Hematopoietic multipotent progenitor cell treated with erythropoietin and hydrocortisone succinate and interleukin-3 and kit ligand, for 15 days (in vitro differentiated cells): ENCODE measurements around the gene CCDC150.
"Not testable (repeated sequence)": the region's sequence is repeated elsewhere in the genome, so short reads cannot be mapped to it uniquely, and the experiment has no call there.

Experiments used
- DNase-seq: peaks from one replicate; pipeline ENCODE4 v3.0.0-alpha.2; 2015; ENCODE audit warnings: low spot score

The CCDC150 gene

DNA sequence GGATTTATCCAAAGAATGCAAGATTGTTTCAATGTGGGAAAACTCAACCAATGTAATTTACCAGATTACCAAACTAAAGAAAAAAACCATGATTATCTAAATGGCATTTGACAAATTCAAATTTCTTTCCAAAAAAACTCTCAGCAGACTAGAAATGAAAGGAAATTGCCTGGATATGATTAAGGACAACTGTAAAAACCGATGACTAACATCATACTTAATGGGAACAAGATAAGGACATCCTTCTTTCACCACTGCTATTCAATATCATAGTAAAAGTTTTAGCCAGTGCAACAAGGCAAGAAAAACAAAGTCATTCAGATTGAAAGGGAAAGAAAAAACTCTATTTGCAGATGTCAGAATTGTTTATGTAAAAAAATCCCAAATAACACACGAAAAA, 4.4 kb upstream of the CCDC150 start:
- no peak for DNase-seq

DNA sequence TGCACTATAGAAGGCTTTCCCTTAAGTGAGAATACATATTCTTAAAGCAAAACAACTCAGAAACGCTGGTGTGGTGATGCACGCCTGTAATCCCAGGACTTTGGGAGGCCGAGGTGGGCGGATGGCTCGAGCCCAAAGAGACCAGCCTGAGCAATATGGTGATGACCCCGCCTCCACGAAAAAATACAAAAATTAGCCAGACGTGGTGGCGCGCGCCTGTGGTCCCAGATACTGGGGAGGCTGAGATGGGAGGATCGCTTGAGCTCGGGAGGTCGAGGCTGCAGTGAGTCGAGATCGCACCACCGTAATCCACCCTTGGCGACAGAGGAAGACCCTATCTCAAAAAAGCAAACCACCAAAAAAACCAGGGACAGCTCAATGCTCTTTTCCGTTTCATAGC, 750 bp upstream of the CCDC150 start:
- no peak for DNase-seq

DNA sequence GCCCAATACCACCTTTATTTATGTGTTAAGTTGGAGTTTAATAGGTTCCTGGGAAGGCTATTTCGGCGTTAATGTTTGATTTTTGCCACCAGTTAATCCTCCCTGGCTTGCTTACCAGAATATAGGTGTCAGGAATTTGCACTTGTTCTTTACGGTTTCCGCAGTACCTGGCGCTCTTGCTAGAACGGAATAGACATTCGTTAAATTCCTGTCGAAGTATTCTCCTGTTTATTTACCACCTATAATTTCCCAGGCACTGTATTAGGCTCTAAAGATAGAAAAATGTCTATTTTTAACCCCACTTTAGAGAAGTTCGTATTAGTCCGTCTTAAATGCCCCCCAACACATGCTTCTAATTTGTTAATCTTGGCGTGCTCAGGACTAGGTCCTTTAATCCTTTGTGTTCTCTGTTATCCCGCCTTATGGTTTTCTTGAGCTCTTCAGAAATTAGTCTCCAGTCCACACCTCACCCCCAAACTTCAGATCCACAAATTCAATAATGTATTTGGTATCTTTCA, 575 bp downstream of the CCDC150 start:
- no peak for DNase-seq

DNA sequence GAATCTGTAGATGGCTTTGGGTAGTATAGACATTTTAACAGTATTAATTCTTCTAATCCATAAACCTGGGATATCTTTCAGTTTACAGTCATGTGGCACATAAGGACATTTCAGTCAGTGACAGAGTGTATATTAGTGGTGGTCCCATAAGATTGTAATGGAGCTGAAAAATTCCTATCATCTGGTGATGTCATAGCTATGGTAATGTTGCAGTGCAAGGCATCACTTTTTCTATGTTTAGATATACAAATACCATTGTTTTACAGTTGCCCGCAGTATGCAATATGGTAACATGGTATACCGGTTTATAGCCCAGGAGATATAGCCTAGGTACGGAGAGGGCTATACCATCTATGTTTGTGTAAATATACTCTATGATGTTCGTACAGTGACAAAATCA, 9.7 kb downstream of the CCDC150 start:
- DNase-seq, result no peak

DNA sequence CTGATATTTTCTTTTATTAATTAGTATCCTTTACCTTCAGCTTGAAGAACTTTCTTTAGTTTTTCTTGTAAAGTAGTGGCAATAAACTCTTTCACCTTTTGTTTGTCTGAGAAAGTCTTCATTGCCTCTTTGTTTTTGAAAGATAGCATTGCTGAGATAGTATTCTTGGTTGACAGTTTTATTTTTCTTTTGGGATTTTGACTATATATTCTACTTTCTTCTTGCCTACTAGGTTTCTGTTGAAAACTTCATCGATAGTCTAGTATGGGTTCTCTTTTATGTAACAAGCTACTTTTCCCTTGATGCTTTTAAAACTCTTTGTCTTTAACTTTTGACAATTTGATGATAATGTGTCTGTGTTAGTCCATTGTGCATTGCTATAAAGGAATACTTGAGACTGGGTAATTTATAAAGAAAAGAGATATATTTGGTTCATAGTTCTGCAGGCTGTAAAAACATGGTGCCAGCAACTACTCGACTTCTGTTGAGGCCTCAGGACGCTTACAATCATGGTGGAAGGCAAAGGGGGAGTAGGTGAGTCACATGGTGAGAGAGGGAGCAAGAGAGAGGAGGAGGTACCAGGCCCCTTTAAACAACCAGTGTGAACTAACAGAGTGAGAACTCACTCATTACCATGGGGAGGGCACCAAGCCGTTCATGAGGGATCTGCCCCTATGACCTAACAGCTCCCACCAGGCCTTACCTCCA, 12.0 kb downstream of the CCDC150 start:
- DNase-seq, result no peak

DNA sequence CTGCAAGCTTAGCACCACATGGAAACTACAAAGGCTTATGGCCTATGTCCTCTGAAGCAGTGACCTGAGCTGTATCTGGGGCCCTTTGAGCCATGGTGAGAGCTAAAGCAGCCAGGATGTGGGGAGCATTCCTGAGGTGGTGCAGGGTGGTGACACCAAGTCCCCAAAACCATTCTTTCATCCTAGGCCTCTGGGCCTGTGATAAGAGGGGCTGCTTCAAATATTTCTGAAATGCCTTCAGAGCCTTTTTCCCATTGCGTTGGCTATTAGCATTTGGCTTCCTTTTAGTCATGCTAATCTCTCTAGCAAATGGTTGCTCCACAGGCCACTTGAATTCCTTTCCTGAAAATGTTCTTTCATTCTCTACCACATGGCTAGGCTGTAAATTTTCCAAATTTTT, 13.4 kb downstream of the CCDC150 start:
- no peak for DNase-seq

DNA sequence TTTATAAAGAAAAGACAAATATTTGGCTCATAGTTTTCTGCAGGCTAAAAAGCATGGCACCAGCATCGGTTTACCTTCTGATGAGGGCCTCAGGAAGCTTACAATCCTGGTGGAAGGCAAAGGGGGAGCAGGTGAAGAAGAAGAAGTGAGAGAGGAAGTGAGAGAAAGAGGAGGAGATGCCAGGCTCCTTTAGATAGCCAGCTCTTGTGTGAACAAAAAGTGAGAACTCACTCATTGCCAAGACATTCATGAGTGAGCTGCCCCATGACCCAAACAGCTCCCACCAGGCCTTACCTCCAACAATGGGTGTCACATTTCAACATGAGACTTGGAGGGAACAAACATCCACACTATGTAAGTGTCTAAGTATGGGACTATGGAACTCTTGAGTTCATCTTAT, 14.3 kb downstream of the CCDC150 start:
- no peak for DNase-seq

DNA sequence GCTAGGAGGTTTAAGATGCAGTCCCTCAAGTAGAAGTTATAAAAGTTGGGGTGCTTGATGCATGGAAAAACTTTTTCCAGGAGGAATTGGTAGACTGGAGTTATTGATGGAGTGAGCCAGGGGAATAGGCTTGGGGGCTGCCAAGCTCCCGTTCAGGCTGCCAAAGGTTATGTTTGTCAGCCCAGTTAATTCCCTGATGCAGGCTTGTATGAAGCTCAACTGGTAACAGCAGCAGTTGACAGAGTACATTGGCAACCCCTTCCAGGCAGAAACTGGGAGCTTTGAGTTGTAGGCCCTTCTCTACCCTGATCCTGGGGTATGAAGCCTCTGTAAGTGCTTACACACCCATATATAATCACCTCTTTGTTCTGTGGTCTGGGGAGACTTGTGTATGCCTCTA, 16.2 kb downstream of the CCDC150 start:
- no peak for DNase-seq

DNA sequence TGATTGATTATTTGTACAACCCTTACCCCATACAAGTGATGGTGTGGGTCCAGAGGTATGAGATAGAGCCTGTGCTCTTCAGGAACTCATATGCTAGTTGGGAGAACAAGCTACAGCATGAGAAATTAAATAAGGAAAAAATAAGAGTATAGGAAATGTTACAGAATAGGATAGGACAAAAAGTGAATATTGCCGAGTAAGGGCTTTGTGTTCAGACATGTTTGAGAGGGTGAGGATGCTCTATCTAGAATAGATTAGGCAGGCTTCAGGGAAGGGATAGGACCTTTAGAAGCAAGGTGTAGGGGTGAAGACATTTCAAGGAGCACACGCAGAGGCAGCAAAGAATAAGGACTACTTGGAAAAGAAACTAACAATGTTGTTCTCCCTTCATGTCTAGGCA, 17.8 kb downstream of the CCDC150 start:
- no peak for DNase-seq

DNA sequence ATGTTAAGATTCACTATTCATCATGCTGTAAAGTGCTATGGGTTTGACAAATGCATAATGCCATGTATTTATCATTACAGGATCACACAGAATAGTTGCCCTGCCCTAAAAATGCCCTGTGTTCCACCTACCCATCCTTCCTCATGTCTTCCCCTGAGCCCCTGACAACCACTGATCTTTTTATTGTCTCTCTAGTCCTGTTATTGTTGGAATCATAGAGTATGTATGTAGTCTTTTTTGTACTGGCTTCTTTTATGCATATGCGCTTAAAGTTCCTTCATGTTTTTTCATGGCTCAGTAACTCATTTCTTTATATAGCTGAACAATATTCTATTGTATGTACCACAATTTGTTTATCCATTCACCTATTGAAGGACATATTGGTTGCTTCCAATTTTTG, 20.3 kb downstream of the CCDC150 start:
- DNase-seq, result no peak

DNA sequence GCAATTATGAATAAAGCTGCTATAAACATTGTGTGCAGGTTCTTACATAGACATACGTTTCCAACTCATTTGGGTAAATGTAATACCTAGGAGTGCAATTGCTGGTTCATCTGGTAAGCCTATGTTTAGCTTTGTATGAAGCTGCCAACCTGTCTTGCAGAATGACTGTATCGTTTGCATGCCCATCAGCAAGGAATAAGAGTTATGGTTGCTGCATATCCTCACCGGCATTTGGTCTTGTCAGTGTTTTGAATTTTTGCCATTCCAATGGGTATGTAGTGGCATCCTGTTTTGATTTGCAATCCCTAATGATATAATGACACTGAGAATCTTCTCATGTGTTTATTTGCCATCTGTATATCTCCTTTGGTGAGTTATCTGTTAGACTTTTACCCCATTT, 20.7 kb downstream of the CCDC150 start:
- DNase-seq, result no peak

DNA sequence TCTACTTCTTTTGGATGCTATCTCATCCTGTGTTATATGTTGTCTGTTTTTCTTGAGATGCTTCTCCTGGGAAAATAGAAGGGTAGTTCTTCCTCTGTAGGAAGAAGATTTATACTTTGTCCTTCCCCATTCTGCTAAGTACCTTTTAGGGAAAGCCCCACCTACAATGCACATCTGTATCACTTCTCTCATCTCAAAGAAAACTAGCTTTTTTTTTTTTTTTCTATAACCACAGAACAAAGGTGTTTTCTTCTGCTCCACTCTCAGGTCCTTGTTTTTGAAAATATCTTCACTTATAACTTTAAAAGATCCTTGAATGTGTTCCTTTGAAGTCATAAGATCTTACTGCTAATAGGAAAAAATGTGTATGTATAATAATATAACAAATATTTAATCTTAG, 30.8 kb downstream of the CCDC150 start:
- DNase-seq, result no peak

DNA sequence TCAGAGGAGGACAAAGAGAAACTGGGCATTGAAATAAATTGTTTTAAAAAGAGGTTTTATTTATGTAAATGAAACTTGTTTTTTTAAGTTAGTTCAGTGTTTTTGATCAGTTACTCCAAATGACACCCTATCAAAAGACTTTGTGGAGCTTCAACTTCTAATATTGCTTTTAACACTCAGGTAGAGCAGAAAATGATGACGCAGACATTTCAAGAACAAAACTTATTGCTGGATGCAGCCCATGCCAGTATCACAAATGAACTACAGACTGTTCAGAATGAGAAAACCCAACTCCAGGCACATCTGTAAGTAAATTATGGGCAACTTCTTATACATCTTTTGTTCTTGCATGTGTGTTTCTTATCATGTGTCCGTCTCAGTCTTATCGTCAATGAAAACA, 36.4 kb downstream of the CCDC150 start:
- no peak for DNase-seq

DNA sequence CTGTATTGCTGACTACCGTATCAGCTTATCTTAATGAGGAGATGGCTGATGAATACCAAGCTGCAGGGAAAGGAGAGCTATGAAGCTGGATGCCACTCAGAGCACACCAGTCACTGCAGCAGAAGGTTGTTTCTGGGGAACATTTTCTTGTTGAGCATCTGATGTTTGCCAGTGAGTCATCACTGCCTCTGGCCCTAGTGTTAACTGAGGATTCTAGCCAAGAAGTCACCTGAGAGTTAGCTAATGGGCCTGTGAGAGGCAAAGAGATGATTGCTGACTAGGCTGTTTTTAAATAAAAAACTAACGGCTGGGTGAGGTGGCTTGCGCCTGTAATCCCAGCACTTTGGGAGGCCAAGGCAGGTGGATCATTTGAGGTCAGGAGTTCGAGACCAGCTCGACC, 37.9 kb downstream of the CCDC150 start:
- DNase-seq, result no peak

DNA sequence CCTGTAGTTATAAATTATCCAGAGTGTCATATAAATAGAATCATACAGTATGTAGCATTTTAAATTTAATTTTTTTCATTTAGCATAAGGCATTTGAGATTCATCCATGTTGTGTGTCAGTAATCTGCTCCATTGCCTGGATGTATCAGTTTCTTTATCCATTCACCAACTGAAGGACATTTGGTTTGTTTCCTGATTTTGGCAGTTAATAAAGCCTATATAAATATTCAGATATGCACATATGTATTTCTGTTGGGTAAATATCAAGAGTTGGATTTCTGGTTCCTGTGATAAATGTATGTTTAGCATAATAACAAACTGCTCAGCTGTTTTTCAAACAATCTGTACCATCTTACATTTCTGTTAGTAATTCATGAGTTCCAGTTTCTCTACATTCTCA, 39.9 kb downstream of the CCDC150 start:
- no peak for DNase-seq

DNA sequence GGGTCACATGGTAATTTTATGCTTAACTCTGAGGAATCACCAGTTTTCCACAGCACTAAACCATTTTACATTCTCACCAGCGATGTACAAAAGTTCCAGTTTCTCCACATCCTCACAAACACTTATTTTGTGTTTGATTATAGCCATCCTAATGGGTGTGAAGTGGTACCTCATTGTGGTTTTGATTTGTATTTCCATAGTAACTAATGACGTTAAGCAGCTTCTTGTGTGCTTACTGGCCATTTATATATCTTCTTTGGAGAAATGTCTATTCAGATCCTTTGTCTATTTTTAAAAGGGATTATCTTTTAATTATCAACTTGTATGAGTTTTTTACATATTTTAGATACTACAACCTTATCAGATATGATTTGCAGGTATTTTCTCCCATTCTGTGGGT, 42.0 kb downstream of the CCDC150 start:
- no peak for DNase-seq

DNA sequence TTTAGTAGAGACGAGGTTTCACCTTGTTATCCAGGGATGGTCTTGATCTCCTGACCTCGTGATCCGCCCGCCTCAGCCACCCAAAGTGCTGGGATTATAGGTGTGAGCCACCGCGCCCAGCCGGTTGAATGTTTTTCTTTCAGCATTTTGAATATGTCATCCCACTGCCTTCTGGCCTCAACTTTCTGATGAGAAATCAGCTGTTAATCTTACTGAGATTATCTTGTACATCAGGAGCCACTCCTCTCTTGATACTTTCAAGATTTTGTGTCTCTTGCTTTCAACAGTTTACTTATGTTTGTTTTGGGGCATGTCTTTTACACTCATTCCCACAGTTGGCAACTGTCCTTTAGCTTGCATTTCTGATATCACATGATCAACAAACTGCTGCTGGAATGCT, 46.3 kb downstream of the CCDC150 start:
- no peak for DNase-seq

DNA sequence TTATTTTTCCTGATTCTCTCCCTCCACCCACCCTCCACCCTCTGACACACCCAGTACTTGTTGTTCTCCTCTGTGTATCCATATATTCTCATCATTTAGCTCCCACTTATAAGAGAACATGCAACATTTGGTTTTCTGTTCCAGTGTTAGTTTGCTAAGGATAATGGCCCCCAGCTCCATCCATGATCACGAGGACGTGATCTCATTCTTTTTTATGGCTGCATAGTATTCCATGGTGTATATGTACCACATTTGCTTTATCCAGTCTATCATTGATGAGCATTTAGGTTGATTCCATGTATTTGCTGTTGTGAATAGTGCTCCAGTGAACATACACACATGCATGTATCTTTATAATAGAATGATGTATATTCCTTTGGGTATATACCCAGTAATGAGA, 47.2 kb downstream of the CCDC150 start:
- DNase-seq, result not testable (repeated sequence)

DNA sequence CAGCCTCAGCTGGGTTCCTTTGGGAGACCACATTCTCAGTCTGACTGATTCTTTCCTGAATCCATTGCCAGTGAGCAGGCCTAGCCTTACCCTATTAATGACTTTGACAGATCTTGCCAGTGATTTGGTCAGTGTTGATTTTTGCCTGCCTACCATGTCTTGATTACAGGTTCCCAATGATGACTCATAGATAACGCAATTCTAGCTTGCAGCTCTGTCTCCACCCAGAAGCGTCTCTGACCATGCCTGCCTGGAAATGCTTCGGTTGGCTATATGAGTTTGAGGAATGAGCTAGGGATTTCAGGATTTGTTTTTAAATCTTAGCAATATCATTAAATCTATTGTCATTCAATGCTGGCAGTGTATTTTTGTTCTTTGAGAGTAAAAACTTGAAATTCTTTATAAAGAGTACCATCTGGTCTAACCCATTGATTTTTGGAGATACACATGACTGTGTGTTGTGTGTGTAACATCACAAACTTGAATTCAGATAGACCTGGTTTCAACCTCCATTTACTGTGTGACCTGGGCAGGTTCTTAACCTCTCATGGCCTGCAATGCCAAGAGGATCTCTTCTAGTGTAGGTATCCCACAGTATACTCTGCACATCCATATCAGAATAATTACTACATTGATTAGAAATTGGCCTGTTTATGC, 57.0 kb downstream of the CCDC150 start:
- DNase-seq, result no peak

DNA sequence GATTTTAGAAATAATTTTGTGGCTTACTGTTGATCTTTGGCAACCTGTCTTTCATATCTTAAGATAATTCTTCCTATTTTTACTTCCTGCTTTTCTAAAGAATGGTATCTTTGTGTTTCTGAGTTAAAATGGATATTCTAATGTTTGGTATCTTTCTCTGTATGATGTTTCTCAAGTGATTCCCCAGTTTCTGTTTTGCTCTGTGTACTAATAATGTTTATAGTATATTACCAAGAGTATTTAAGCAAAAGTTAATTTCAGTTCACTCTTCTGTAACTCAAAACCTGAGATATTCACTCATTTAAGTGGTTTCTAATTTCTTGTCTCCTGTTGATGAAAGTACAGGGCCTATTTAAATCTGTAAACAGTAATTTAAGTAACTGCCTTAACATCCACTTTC, 58.3 kb downstream of the CCDC150 start:
- DNase-seq, result no peak

DNA sequence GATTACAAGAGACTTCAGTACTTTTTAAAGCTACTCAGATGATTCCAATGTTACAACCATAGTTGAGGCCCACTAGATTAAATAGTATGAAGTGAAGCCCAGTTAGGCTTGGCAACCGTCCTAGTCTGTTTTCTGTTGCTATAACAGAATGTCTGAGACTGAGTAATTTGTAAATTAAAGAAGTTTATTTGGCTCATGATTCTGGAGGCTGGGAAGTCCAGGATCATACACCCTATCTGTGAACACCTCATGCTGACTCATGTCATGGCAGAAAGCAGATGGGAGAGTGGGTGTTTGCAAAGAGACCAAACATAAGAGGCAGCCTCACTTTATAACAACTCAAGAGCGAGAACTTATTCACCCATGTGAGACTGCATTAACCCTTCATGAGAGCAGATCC, 63.1 kb downstream of the CCDC150 start:
- DNase-seq, result no peak

DNA sequence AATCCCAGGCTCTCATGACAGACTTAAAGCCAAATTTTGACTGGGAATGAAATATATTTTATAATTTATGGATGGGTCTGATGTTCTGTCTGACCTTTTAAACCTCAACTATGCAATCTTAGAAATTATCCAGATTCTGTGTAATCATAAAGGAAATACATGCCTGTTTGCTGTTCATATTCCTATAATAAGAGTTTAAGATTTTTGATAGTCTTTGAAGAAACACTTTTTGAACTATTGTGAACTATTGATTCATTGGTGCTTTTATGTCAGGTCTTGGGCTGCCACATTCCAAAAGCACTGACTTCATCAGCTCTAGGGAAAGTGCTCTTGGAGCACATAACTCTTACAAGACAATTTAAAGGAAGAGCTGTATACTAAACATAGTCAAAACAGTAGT, 64.2 kb downstream of the CCDC150 start:
- no peak for DNase-seq

DNA sequence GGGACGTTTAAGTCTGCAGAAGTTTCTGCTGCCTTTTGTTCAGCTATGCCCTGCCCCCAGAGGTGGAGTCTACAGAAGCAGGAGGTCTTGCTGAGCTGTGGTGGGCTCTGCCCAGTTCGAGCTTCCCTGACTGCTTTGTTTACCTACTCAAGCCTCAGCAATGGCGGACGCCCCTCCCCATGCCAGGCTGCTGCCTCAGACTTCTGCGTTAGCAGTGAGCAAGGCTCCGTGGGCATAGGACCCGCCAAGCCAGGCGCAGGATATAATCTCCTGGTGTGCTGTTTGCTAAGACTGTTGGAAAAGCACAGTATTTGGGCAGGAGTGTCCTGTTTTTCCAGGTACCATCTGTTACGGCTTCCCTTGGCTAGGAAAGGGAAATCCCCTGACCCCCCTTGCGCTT, 70.5 kb downstream of the CCDC150 start:
- DNase-seq, result not testable (repeated sequence)

DNA sequence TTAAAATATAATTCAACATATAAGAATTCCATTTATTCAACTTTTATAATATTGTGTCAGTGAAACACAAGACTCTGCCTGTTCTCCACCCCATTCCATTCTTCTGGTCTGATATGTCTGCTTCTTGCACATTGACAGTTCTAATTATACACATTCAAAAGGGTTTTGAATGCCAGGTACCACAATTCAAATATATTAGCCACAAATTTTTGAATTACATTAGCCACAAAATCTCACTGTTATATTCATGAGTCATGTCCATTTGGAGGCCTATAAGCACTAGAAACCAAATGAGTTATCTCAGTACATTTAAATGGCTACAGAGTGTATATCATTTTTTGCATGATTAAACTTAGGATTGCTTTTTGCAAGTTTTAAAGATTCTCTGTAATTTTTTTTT, 72.1 kb downstream of the CCDC150 start:
- no peak for DNase-seq
